GM10248 (cell line): ENCODE measurements around the gene IL4R.

ENCODE experiments used
- CTCF ChIA-PET: fragments of 300-600 bp; sonication (Branson Sonifier 250); formaldehyde crosslinking; extraction: SDS; loops from one replicate; lab custom pipeline; 2021; ENCODE audit warnings: antibody characterized with exemption; lab: Yijun Ruan, JAX
- POLR2A ChIA-PET: fragments of 350-650 bp; sonication (Branson Sonifier 250); formaldehyde crosslinking; extraction: SDS; loops from one replicate; lab custom pipeline; 2020; ENCODE audit warnings: antibody characterized with exemption; lab: Yijun Ruan, JAX
- DNase-seq: peaks from one replicate; pipeline ENCODE4 v3.0.0; 2012; ENCODE audit errors: extremely low spot score
- TF ChIP-seq, protein P1 (sequence below): IDR thresholded peaks from 2 replicates; pipeline ENCODE4 v1.5.1; 2012; ENCODE audit warnings: mild to moderate bottlenecking, low read depth; ENCODE audit errors: extremely low read depth, missing control alignments, control extremely low read depth

The IL4R gene

DNA sequence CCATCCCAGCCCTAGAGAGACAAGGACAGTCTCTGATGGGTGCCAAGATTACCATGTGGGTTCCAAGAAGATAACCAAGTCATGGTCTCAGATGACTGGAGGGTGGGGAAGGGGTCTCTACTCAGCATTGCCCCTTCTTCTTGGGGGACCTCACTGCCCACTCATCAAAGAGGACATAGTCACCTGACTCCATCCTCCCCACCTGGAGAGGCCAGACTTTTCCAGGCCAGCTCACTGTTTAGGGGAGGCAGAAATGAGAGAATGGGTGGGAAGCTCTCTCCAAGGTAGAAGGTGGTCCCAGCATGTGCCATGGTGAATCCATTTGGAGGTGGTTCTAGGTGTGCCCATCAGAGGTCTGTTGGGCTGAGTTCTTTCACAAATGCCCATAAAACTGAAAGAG is 67.5 kb downstream of the IL4R start:
- CTCF ChIA-PET = interaction anchor here (1.1 kb wide), 1 partner anchor 13 kb away, joined by 7 read pairs; no protein-coding TSS in a partner anchor
- DNase-seq = no peak
- TF ChIP-seq, protein P1, sequence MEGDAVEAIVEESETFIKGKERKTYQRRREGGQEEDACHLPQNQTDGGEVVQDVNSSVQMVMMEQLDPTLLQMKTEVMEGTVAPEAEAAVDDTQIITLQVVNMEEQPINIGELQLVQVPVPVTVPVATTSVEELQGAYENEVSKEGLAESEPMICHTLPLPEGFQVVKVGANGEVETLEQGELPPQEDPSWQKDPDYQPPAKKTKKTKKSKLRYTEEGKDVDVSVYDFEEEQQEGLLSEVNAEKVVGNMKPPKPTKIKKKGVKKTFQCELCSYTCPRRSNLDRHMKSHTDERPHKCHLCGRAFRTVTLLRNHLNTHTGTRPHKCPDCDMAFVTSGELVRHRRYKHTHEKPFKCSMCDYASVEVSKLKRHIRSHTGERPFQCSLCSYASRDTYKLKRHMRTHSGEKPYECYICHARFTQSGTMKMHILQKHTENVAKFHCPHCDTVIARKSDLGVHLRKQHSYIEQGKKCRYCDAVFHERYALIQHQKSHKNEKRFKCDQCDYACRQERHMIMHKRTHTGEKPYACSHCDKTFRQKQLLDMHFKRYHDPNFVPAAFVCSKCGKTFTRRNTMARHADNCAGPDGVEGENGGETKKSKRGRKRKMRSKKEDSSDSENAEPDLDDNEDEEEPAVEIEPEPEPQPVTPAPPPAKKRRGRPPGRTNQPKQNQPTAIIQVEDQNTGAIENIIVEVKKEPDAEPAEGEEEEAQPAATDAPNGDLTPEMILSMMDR = no peak
- POLR2A ChIA-PET = no interaction called here

DNA sequence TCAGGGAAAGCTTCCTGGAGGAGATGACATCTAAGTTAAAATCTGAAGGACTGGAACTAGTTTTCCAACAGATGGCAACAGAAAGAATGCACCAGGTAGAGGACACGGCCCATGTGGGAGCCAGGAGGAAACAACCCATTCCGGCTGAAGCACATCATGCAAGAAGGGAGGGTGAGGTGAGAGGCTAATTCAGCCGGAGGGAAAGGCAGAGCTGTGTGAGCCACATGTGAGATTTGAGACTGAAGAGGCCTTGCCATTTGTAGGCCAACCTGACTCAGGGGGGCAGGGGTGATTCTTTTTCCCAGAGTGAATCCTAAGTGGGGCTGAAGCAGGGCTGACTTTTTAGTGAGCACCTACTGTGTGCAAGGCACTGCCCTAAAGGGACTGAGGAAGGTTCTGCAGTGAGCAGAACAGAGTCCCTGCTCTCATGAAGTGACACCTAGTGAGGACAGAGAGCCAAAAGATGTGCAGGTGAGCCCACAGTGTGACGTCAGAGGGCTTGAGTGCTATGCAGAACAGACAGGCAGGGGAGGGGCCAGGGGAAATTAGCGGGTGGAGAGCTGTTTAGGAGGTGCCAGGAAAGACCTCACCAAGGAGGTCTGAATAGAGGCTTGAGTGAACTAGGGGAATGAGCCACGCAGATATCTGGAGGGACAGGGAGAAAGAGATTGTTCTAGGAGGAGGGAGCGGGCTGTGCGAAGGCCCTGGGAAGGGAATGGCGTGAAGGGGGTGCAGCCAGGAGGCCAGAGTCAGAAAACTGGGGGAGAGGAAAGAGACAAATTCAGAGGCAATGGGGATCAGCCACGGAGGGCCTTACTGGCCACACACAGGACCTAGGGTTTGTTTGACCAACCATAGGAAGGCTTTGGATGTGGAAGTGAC is 68.4 kb downstream of the IL4R start:
- CTCF ChIA-PET = interaction anchor here (0.8 to 1.1 kb wide), 2 partner anchors 8 to 14 kb away, joined by 3 to 7 read pairs; no protein-coding TSS in a partner anchor
- TF ChIP-seq, protein P1 = no peak
- POLR2A ChIA-PET = interaction anchor here (0.6 kb wide), 1 partner anchor 19 kb away, joined by 3 read pairs; no protein-coding TSS in a partner anchor
- DNase-seq = no peak

DNA sequence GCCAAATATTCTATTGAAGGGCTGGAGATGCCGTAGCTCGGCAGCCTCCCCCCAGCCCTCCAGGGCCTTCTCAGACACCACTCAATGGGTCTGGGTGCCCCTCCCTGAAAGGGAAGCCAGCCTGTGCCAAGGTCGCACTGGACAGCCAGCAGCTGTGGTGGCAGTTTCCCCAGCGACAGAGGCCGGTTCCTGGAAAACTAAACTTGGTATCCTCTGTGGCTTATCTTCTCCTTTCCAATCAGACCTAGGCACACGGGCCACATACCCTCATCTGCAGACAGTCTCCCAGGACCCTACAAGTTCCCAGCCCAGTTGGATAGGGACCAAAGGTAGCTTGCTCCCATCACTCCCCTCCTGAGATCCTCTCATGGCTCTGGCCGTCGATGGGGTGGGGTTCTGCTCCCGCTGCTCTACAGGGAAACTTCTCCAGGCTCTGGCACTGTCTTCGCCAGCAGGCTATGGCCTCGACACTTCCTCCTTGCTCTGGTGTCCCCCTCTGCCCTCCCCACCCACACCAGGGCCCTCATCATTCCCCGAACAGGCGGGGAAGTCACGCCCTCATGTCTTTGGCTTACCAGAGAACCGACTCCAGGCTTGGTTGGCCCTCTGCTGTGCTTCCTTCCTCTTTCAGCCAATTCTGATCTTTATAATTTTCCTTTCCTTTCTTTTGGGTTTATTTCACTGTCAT is 69.9 kb downstream of the IL4R start:
- ChIA-PET CTCF (interaction anchor here (1.8 to 6.0 kb wide), 2 partner anchors 8 to 16 kb away, joined by 7 to 64 read pairs; no protein-coding TSS in a partner anchor), POLR2A (no interaction called here)
- no peak for DNase-seq
- TF ChIP-seq, protein P1 = no peak

DNA sequence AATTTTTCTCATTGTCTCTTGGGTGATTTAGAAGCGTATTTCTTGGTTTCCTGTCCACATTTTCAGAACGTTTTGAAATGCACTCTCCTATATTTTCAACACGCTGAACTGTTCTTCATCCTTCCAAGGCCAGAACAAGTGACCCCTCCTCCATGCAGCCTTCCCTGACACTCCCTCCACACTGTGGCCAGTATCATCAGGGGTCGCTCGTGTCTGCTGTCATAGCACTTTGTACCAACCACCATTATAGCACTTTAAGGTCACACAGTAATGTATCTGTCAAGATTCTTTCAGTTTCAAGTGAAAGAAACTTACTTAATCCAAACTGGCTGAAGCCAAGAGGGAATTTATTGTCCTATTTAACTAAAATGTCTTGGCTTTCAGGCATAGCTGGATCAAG is 70.7 kb downstream of the IL4R start:
- CTCF ChIA-PET = interaction anchor here (1.8 to 6.0 kb wide), 2 partner anchors 9 to 16 kb away, joined by 7 to 64 read pairs; no protein-coding TSS in a partner anchor
- no peak for DNase-seq
- TF ChIP-seq, protein P1 = no peak
- POLR2A ChIA-PET = no interaction called here

DNA sequence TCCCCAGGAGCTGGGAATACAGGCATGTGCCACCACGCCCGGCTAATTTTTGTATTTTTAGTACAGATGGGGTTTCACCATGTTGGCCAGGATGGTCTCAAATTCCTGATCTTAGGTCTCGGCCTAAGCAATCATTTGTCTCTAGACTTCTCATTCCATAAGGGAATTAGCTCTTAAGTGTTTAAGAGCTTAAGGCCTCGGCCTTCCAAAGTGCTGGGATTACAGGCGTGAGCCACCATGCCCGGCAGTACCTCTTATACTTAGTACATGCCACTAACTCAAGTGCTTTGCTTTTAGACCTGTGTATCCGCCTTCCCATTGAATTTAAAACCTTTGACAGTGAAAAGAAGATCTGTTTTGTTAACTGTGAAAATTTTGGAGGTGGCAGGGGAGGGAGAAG is 71.6 kb downstream of the IL4R start:
- ChIA-PET POLR2A (no interaction called here), CTCF (interaction anchor here (1.0 to 6.0 kb wide), 3 partner anchors 10 to 17 kb away, joined by 3 to 64 read pairs (median 3); no protein-coding TSS in a partner anchor)
- TF ChIP-seq, protein P1 = no peak
- DNase-seq = no peak

DNA sequence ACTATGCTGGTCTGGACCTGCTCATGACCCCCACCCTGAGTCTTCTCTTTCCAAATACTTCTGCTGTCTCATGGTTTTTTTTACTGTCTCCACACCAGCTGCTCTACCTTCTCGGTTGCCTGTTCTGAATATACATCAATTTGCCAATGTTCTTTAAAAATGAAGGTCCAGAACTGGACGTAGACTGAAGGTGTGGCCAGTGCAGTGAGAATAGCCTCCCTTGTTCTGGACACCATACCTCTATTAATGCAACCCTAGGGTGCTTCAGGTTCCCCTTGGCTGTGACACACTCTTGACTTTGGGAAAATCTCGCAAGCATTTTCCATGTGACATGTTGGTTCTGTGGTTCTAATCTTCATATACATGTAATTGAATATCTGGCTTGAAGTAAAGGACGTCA is 72.9 kb downstream of the IL4R start:
- ChIA-PET CTCF (interaction anchor here (0.8 to 6.0 kb wide), 3 partner anchors 11 to 276 kb away, joined by 3 to 64 read pairs (median 16); no protein-coding TSS in a partner anchor), POLR2A (no interaction called here)
- DNase-seq = no peak
- TF ChIP-seq, protein P1 = no peak
